Aorta (tissue), 5 donors: Measurements from ENCODE around the gene ADAMTS6. TPM values are rescaled to one million over a fixed set of nuclear protein-coding genes. Genes with fewer than 3 reads are reported as not detected.
A peak's percentile ranks its signal among the peaks of the same experiment; 100 is the strongest.

Experiments
- ATAC-seq: fragments of 200-7000 bp; cut with Tn5 transposase; one replicate; pipeline ENCODE4 v1.9.1; 2022; ENCODE audit warnings: moderate library complexity; ENCODE audit not compliant: low FRiP score
- DNase-seq, 2 donors: peaks; one replicate each; pipeline ENCODE4 v3.0.0-alpha.2; 2020
- H3K27ac ChIP-seq, 2 donors: one replicate each; pipeline ENCODE4 v1.5.1; 2013; ENCODE audit warnings: low read length in 2 of 2, mild to moderate bottlenecking in 2 of 2, moderate library complexity in 2 of 2, control low read depth in 1 of 2, inconsistent platforms in 1 of 2, low read depth in 1 of 2
- H3K27me3 ChIP-seq, 2 donors: one replicate each; pipeline ENCODE4 v1.6.1; 2013; ENCODE audit warnings: control low read depth in 1 of 2, low read length in 1 of 2, mild to moderate bottlenecking in 1 of 2, moderate library complexity in 1 of 2; ENCODE audit not compliant: insufficient read depth in 2 of 2, control insufficient read depth in 1 of 2
- H3K36me3 ChIP-seq, 2 donors: one replicate each; pipeline ENCODE4 v1.6.1; 2013; ENCODE audit warnings: control low read depth in 1 of 2, low read length in 1 of 2, mild to moderate bottlenecking in 1 of 2; ENCODE audit not compliant: insufficient read depth in 2 of 2, control insufficient read depth in 1 of 2
- H3K4me1 ChIP-seq, 2 donors: one replicate each; pipeline ENCODE4 v1.6.1; 2013; ENCODE audit warnings: low read length in 2 of 2, control low read depth in 1 of 2, mild to moderate bottlenecking in 1 of 2, moderate library complexity in 1 of 2; ENCODE audit not compliant: insufficient read depth in 2 of 2, control insufficient read depth in 1 of 2
- H3K4me3 ChIP-seq, 2 donors: one replicate each; pipeline ENCODE4 v1.5.1; 2013; ENCODE audit warnings: low read length in 2 of 2, control low read depth in 1 of 2, mild to moderate bottlenecking in 1 of 2
- H3K9me3 ChIP-seq: one replicate; pipeline ENCODE4 v1.6.1; 2013; ENCODE audit warnings: mild to moderate bottlenecking, low read length; ENCODE audit not compliant: control insufficient read depth
- WGBS, 2 donors: extraction: QIAGEN DNeasy Blood & Tissue Kit; methylation state at CpG; one replicate each; pipeline ENCODE4 v1.1.7; 2013; 5-methylcytosine and 5-hydroxymethylcytosine counted together
- intact Hi-C, 2 donors: fragments of 100-400 bp; cut with DNase I; formaldehyde crosslinking; loops; one replicate each; pipeline versions ENCODE4 v1.14.2 to v1.15.0; 2022
- polyA plus RNA-seq, 2 donors: library from polyadenylated mRNA; stranded (reverse); fragments of 200-250 nt; gene quantifications; one replicate each; pipeline ENCODE4 v1.2.3, GENCODE V29; 2013
- total RNA-seq, 2 donors: library from RNA; stranded (reverse); fragmentation: NEBNext Ultra II Directional; extraction: Animal tissue kit (Norgen Biotek cat#: 25700); gene quantifications; one replicate each; pipeline ENCODE4 v1.2.1, GENCODE V29; 2021
- donor health status: healthy with polysubstance abuse.
- donor health status: Bipolar disorder and iron deficiency.
- donor health status: DM: no; HTN: no; CAD: no.
- donor health status: DM: no; HTN: no; CAD: no.
- donor health status: DM: yes; HTN: yes; CAD: no.

ADAMTS6 gene
- total and polyA plus RNA-seq, 4 donors: 0.31 to 11.5 (median 4.3) TPM

DNA sequence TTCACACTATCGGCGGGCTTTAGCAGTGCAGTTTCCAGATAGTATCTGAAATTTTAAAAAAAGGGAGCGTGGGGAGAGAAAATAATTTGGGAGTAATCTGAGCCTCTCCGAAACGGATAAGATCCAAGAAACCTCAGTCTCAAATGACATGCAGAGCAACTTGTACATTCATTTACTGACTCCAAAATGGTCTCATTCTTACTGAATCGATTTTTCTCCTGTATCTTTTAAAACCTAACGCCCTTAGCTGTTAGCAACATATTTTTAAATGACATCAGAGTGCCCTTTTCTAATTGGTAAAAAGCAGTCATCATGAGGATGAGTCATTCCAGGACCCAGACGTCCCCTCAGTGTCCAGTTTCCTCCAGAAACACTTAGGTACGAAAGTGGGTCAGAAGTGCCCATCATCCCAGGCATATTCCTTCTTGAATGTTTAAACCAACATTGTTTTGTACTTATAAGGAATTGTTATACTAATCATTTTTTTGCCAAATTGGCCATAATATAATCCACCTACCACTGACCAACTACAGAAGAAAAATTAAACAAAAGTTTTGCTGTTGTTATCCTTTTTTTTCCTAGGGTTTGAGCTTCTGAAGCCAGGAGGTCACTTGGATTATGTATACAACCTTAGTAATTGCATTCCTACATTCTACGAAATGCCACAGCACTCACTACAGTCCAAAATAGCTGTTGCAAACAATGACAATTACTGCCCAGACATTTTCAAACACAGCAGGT, 354.4 kb downstream of the ADAMTS6 start:
- DNase-seq: no peak
- Histone ChIP-seq H3K27ac (peak overlapping the region in 1 of 2 donors; percentile 64), H3K4me1 (no peaks in the 10 kb centered on the region), H3K36me3 (peaks cover 0 to 1% of the 10 kb centered on the region in 2 donors), H3K27me3 (no peaks in the 10 kb centered on the region), H3K4me3 (no peak overlapping the region), H3K9me3 (no peaks in the 10 kb centered on the region)
- 36 to 38% methylated on average over 10 of the region's 10 CpGs for WGBS, 2 donors
- no peak for ATAC-seq
- intact Hi-C loops: no loop called here

DNA sequence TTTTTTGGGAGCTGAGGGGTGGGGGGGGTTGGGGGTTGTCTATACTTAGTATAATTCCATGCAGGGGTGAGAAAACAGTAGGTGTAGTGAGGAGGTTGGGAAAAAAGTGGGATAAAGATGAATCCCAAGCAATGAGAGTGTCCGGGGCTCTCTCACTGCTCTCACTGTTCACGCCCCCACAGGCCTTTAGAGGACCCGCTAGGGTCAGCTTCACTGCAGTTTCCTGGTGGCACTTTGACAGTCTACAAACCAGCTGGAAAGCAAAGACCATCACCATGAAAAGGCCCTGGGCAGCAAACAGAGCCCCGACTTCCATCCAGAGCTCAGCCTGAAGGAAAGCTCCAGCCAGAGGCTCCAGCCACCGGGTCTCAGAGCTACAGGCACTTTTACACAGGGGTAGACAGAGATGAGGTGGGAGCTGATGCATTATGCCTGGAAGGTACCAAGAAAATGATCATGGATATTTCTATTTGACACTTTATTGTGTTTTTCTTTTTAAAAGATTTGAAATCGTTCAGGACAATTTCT, 355.1 kb downstream of the ADAMTS6 start:
- no peak overlapping the region for H3K4me3 ChIP-seq
- DNase-seq (no peak), ATAC-seq (no peak)
- H3K4me1 ChIP-seq: no peaks in the 10 kb centered on the region
- no peaks in the 10 kb centered on the region for H3K9me3 ChIP-seq
- no peaks in the 10 kb centered on the region for H3K36me3 ChIP-seq
- 49 to 60% methylated on average over 6 of the region's 6 CpGs for WGBS, 2 donors
- intact Hi-C loops: no loop called here
- H3K27ac ChIP-seq: peak overlapping the region; percentile 46 to 59
- H3K27me3 ChIP-seq: no peaks in the 10 kb centered on the region

- Histone ChIP-seq H3K9me3 (no peaks in the 10 kb centered on the region), H3K4me3 (no peak overlapping the region), H3K27me3 (no peaks in the 10 kb centered on the region), H3K4me1 (no peaks in the 10 kb centered on the region), H3K36me3 (no peaks in the 10 kb centered on the region), H3K27ac (peak overlapping the region in 1 of 2 donors; percentile 17)
- ATAC-seq (peak; percentile 51), DNase-seq (peak in 1 of 2 donors; percentile 79)
- WGBS, 2 donors: 39 to 45% methylated on average over 16 of the region's 16 CpGs
- intact Hi-C loops: no loop called here
These were observed 355.9 kb downstream of the ADAMTS6 start for GRCh38 chr5:65125591-65126541.

DNA sequence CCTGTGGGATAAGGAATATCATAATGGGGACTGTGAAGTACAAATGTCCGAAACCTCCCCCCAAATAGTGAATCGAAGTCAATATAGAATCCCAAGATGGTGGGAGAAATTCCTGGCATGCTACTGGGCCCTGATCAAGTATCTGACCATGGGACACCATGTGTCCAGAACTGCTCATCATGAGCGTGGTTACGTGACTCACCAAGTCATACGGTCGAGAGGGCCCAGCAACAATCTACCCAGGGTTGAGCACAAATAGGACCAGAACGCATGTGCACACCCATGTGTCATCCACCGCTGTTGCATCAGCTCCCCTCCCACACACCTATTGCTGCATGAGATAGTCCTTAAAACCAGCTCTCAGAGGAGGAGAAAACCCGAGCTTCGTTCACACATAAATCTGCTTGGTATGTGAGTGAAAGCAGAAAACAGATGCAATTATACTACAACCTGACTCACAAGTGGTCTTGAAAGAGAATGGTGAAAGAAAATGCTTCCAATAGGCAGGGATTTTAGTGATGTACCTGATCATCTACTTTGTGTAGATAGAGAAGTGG, 359.8 kb downstream of the ADAMTS6 start:
- H3K27ac ChIP-seq: no peak overlapping the region
- H3K36me3 ChIP-seq: no peaks in the 10 kb centered on the region
- H3K4me1 ChIP-seq: no peaks in the 10 kb centered on the region
- intact Hi-C loops: no loop called here
- DNase-seq: no peak
- H3K9me3 ChIP-seq: no peaks in the 10 kb centered on the region
- 97 to 98% methylated on average over 10 of the region's 10 CpGs for WGBS, 2 donors
- H3K4me3 ChIP-seq: no peak overlapping the region
- ATAC-seq: no peak
- H3K27me3 ChIP-seq: no peaks in the 10 kb centered on the region

DNA sequence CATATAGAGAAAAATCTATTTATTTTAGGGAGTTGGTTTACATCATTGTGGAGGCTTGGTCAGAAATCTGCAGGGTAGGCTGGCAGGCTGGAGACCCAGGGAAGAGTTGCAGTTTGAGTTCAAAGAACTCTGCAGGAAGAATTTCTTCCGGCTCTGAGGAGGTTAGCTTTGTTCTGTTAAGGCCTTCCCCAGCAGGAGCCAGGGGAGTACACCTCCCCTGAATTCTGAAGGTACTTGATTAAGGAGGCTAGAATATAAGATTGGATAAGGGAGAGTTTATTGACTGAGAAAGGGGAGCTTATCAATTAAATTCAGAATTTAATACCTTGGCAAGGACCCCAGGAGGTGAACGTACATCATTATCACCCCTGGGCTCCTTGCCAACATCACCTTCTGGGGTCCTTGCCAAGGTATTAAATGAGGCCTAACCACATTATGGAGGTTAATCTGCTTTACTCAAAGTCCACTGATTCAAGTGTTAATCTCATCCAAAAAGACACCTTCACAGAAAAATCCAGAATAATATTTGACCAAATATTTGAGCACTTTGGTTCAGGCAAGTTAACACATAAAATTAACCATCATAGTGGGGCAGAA, 361.3 kb downstream of the ADAMTS6 start:
- Histone ChIP-seq H3K4me3 (no peak overlapping the region), H3K27ac (no peak overlapping the region), H3K27me3 (no peaks in the 10 kb centered on the region), H3K36me3 (no peaks in the 10 kb centered on the region), H3K9me3 (no peaks in the 10 kb centered on the region), H3K4me1 (no peaks in the 10 kb centered on the region)
- intact Hi-C loops: no loop called here
- DNase-seq: no peak
- no peak for ATAC-seq
- WGBS, 2 donors: 47 to 52% methylated on average over 2 of the region's 2 CpGs

GRCh38 chr5:65117525-65117924, 364.2 kb downstream of the ADAMTS6 start:
- Histone ChIP-seq H3K27me3 (no peaks in the 10 kb centered on the region), H3K36me3 (no peaks in the 10 kb centered on the region), H3K4me1 (no peaks in the 10 kb centered on the region), H3K4me3 (no peak overlapping the region), H3K27ac (no peak overlapping the region), H3K9me3 (no peaks in the 10 kb centered on the region)
- DNase-seq (no peak), ATAC-seq (no peak)
- intact Hi-C loops: no loop called here
- 83 to 84% methylated on average over 2 of the region's 2 CpGs for WGBS, 2 donors

- Histone ChIP-seq H3K4me3 (no peak overlapping the region), H3K9me3 (no peaks in the 10 kb centered on the region), H3K4me1 (no peaks in the 10 kb centered on the region), H3K27ac (no peak overlapping the region), H3K36me3 (no peaks in the 10 kb centered on the region), H3K27me3 (no peaks in the 10 kb centered on the region)
- DNase-seq (no peak), ATAC-seq (no peak)
- intact Hi-C loops: no loop called here
- 83% methylated on average over 2 of the region's 2 CpGs for WGBS, 2 donors
These were observed 367.9 kb downstream of the ADAMTS6 start for GRCh38 chr5:65113771-65114170.

DNA sequence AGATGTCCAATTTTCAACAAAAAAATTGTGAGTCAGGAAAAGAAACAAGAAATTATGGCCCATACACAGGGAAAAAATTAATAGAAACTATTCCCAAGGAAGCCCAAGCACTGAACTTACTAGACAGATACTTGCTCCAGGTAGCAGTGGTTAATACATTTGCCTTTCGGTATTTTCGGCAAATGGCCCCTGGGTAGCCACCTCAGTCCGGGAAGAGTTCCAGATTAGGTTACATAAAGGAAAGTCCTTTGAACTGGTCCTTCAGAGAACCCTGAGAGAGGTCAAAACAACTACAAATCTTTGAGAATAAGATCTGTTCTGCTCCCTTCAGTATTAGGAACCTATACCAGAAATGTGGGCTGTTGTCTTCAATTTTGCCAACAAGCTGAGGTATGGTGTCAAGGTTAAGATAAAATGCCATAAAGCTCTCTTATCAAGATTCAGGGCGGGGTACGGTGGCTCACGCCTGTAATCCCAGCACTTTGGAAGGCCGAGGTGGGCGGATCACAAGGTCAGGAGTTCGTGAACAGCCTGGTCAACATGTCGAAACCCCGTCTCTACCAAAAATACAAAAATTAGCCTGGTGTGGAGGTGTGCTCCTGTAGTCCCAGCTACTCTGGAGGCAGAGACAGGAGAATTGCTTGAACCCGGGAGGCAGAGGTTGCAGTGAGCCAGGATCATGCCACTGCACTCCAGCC, 369.6 kb downstream of the ADAMTS6 start:
- no peak overlapping the region for H3K27ac ChIP-seq
- no peaks in the 10 kb centered on the region for H3K4me1 ChIP-seq
- no peak for ATAC-seq
- H3K4me3 ChIP-seq: no peak overlapping the region
- no peaks in the 10 kb centered on the region for H3K27me3 ChIP-seq
- no peak for DNase-seq
- H3K9me3 ChIP-seq: no peaks in the 10 kb centered on the region
- intact Hi-C loops: no loop called here
- WGBS, 2 donors: 91 to 93% methylated on average over 12 of the region's 12 CpGs
- H3K36me3 ChIP-seq: no peaks in the 10 kb centered on the region
